Lung (tissue), 12 donors: ENCODE measurements around the gene MOV10. TPM values are rescaled to one million over a fixed set of nuclear protein-coding genes. Genes with fewer than 3 reads are reported as not detected.

ENCODE experiments used
- ATAC-seq: fragments of 200-7000 bp; cut with Tn5 transposase; one replicate; pipeline ENCODE4 v1.9.1; 2020; ENCODE audit warnings: moderate number of reproducible peaks; ENCODE audit not compliant: insufficient read depth, low FRiP score
- DNase-seq, 3 donors: peaks; one replicate each; pipeline ENCODE4 v3.0.0-alpha.2; 2013 to 2017
- H3K27ac ChIP-seq, 2 donors: one replicate each; pipeline ENCODE4 v1.5.1; 2013; ENCODE audit warnings: mild to moderate bottlenecking in 2 of 2, moderate library complexity in 2 of 2, control low read depth in 1 of 2, inconsistent platforms in 1 of 2, low read depth in 1 of 2, low read length in 1 of 2
- H3K27me3 ChIP-seq, 3 donors: one replicate each; pipeline ENCODE4 v1.5.1; 2013; ENCODE audit warnings: low read length in 2 of 3; ENCODE audit not compliant: control insufficient read depth in 3 of 3, insufficient read depth in 3 of 3
- H3K36me3 ChIP-seq, 4 donors: one replicate each; pipeline ENCODE4 v1.5.1; 2013; ENCODE audit warnings: low read length in 4 of 4, mild to moderate bottlenecking in 1 of 4, moderate library complexity in 1 of 4; ENCODE audit not compliant: control insufficient read depth in 4 of 4, insufficient read depth in 4 of 4
- H3K4me1 ChIP-seq, 5 donors: one replicate each; pipeline ENCODE4 v1.5.1; 2013; ENCODE audit warnings: low read length in 5 of 5, mild to moderate bottlenecking in 2 of 5, moderate library complexity in 1 of 5; ENCODE audit not compliant: control insufficient read depth in 5 of 5, insufficient read depth in 5 of 5
- H3K4me3 ChIP-seq: one replicate; pipeline ENCODE4 v1.5.1; 2013; ENCODE audit warnings: mild to moderate bottlenecking, control low read depth, moderate library complexity
- H3K9ac ChIP-seq, 2 donors: one replicate each; pipeline ENCODE4 v1.5.1; 2013; ENCODE audit warnings: low read length in 2 of 2, control low read depth in 1 of 2; ENCODE audit not compliant: insufficient read depth in 1 of 2
- H3K9me3 ChIP-seq, 4 donors: one replicate each; pipeline ENCODE4 v1.5.1; 2013; ENCODE audit warnings: low read length in 3 of 4, mild to moderate bottlenecking in 1 of 4, moderate library complexity in 1 of 4; ENCODE audit not compliant: control insufficient read depth in 4 of 4, insufficient read depth in 3 of 4
- WGBS, 2 donors: extraction: QIAGEN DNeasy Blood & Tissue Kit; methylation state at CpG; one replicate each; pipeline ENCODE4 v1.1.7; 2013; 5-methylcytosine and 5-hydroxymethylcytosine counted together
- polyA plus RNA-seq, 2 donors: library from polyadenylated mRNA; stranded (reverse); fragments of 200-250 nt; gene quantifications; one replicate each; pipeline ENCODE4 v1.2.1, GENCODE V29; 2013
- total RNA-seq, 2 donors: library from RNA; depleted of rRNA in 1 of 2; stranded (reverse); fragments of >200 nt in 1 of 2; gene quantifications; one replicate each; pipeline ENCODE4 v1.2.1, GENCODE V29; 2014 to 2021
- TF ChIP-seq, protein P1 (sequence below): IDR thresholded peaks from 2 replicates; pipeline ENCODE4 v1.5.1; 2012; ENCODE audit warnings: mild to moderate bottlenecking; ENCODE audit errors: control extremely low read depth, extremely low read depth
- donor health status: control.
- donor health status: control.
- donor health status: Bipolar disorder and iron deficiency.
- donor health status: healthy.
- donor health status: DM: yes; HTN: yes; CAD: no.

MOV10 gene
- total and polyA plus RNA-seq, 4 donors = 33.4 to 51.3 (median 40.2) TPM

DNA sequence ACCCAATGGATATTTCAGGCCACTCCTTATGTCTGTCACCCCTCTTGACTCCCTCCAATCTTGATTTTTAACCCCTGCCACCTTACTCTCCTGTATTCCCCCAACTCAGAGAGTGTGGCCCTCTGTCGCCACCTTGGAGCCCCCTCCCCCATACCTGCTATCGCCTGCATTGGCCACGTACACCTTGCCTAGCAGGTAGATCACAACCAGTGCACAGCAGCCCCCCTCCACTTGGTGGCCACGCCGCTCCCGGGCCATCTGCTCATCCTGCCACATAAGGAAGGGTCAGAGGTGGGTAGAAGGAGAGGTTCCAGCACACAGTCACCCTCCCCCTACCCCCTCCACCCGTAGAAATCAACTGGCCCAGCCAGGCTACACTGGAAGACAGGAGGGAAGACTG lies 37.7 kb downstream of the MOV10 start:
- DNase-seq = no peak

DNA sequence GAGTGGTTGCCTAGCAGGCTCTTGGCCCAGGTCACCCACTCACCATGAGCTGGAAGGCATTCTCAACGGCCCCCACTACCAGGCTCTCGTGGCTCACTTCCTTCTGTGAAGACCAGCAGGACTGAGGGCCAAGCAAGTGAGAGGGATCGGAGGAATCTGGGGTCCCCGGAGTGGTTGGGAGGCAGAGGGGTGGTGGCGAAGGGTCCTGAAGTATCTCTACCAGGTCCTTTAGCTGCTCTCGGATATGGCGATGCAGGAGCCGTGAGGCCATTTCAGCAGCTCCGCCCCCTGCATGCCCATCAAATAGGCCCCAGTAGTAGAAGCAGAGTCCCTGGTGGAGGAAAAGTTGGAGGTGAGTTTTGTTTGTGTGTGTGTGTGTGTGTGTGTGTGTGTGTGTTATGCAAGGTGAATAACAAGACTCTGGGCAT lies 38.3 kb downstream of the MOV10 start:
- H3K9ac ChIP-seq = no peak overlapping the region
- TF ChIP-seq, protein P1, sequence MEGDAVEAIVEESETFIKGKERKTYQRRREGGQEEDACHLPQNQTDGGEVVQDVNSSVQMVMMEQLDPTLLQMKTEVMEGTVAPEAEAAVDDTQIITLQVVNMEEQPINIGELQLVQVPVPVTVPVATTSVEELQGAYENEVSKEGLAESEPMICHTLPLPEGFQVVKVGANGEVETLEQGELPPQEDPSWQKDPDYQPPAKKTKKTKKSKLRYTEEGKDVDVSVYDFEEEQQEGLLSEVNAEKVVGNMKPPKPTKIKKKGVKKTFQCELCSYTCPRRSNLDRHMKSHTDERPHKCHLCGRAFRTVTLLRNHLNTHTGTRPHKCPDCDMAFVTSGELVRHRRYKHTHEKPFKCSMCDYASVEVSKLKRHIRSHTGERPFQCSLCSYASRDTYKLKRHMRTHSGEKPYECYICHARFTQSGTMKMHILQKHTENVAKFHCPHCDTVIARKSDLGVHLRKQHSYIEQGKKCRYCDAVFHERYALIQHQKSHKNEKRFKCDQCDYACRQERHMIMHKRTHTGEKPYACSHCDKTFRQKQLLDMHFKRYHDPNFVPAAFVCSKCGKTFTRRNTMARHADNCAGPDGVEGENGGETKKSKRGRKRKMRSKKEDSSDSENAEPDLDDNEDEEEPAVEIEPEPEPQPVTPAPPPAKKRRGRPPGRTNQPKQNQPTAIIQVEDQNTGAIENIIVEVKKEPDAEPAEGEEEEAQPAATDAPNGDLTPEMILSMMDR = no peak
- no peaks in the 10 kb centered on the region for H3K36me3 ChIP-seq
- DNase-seq (no peak), ATAC-seq (no peak)
- 81 to 89% methylated on average over 9 of the region's 9 CpGs for WGBS, 2 donors
- H3K4me3 ChIP-seq = no peak overlapping the region
- H3K27ac ChIP-seq = no peak overlapping the region
- peaks cover 0 to 21% (median 5%) of the 10 kb centered on the region in 5 donors for H3K4me1 ChIP-seq
- peaks cover 0 to 15% (median 0%) of the 10 kb centered on the region in 3 donors for H3K27me3 ChIP-seq
- no peaks in the 10 kb centered on the region for H3K9me3 ChIP-seq

More for the DNA sequence above, 37.7 kb downstream of the MOV10 start:
- Histone ChIP-seq H3K4me3 (no peak overlapping the region), H3K27ac (no peak overlapping the region), H3K9ac (no peak overlapping the region), H3K9me3 (no peaks in the 10 kb centered on the region), H3K27me3 (peaks cover 0 to 15% (median 0%) of the 10 kb centered on the region in 3 donors), H3K4me1 (peaks cover 0 to 25% (median 5%) of the 10 kb centered on the region in 5 donors), H3K36me3 (no peaks in the 10 kb centered on the region)
- TF ChIP-seq, protein P1 = no peak
- 85 to 94% methylated on average over 7 of the region's 7 CpGs for WGBS, 2 donors
- no peak for ATAC-seq

DNA sequence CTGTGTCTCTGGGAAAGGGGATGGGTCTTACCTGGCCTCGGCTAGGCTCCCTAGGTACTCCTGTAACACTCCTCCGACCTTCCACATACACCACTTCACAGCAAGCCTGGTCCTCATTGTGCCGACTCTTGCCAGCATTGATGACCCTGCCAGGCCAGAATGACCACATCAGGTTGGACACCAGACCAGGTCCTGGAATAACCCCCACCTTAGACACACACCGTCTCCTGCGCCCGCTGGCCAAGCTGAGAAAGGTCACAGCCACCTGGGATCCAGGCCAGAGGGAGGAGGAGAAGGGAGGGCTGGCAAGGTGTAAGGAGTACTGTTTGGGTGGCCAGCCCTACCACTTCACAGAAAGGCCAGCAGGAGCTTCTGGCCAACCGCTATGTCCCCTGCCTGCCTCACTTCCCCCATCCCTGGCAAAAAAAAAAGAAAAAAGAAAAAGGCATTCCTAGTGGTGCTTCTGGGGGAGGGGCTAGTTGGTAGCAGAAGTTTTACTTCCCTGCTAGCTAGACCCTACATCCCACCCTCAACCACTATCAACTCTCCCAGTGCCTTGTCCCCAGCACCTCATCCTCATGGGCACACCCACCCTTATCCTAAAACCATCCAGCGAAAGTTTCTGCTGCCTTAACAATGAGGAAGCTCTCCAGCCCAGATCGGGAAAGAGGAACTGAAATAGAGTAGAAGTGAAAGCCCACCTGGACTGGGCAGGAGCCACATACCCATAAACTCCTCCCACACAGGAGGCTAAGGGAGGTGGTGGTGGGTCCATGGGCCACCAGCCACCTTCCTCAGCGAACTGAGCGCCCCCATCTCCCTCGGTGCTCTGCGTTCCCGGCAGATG lies 39.2 kb downstream of the MOV10 start:
- H3K36me3 ChIP-seq = no peaks in the 10 kb centered on the region
- no peak overlapping the region for H3K27ac ChIP-seq
- peak overlapping the region; percentile 22 for H3K4me3 ChIP-seq
- H3K4me1 ChIP-seq = peaks cover 0 to 23% (median 5%) of the 10 kb centered on the region in 5 donors
- no peaks in the 10 kb centered on the region for H3K9me3 ChIP-seq
- whole genome bisulfite sequencing, 2 donors = 40 to 47% methylated on average over 14 of the region's 14 CpGs
- DNase-seq = peak in 1 of 3 donors; percentile 28
- TF ChIP-seq, protein P1 = no peak
- H3K9ac ChIP-seq = no peak overlapping the region
- peaks cover 0 to 17% (median 0%) of the 10 kb centered on the region in 3 donors for H3K27me3 ChIP-seq
- no peak for ATAC-seq
